DOHH2 (cell line): ENCODE results near the gene NUP37.

ENCODE experiments used
- H3F3A ChIP-seq: fragments of 200-600 bp; sonication (generic), shearing (Covaris generic); 2 replicates; pipeline ENCODE4 v1.6.0; 2016; ENCODE audit warnings: antibody characterized with exemption, mild to moderate bottlenecking; ENCODE audit not compliant: control insufficient read depth, insufficient read depth
- H3K27ac ChIP-seq: fragments of 200-600 bp; sonication (generic); 2 replicates; pipeline ENCODE4 v1.5.1; 2014; ENCODE audit warnings: low read depth, mild to moderate bottlenecking, low read length, moderate library complexity
- H3K27me3 ChIP-seq: fragments of 200-600 bp; sonication (generic); 2 replicates; pipeline ENCODE4 v1.6.1; 2014; ENCODE audit warnings: mild to moderate bottlenecking, low read length, mixed read lengths; ENCODE audit not compliant: control insufficient read depth
- H3K36me3 ChIP-seq: fragments of 200-600 bp; sonication (generic); 2 replicates; pipeline ENCODE4 v1.6.1; 2014; ENCODE audit warnings: mild to moderate bottlenecking, low read length, moderate library complexity, mixed read lengths; ENCODE audit not compliant: control insufficient read depth
- H3K4me1 ChIP-seq: fragments of 200-600 bp; sonication (generic); 2 replicates; pipeline ENCODE4 v1.6.1; 2014; ENCODE audit warnings: mild to moderate bottlenecking, low read length, mixed read lengths; ENCODE audit not compliant: control insufficient read depth
- H3K4me2 ChIP-seq: fragments of 200-600 bp; sonication (generic); 2 replicates; pipeline ENCODE4 v1.6.0; 2014; ENCODE audit warnings: mild to moderate bottlenecking, low read length, moderate library complexity
- H3K4me3 ChIP-seq: fragments of 200-600 bp; sonication (generic); 2 replicates; pipeline ENCODE4 v1.5.1; 2014; ENCODE audit warnings: mild to moderate bottlenecking, low read length, mixed read lengths
- H3K79me2 ChIP-seq: fragments of 200-600 bp; sonication (generic); 2 replicates; pipeline ENCODE4 v1.6.1; 2014; ENCODE audit warnings: mild to moderate bottlenecking, low read length, mixed read lengths; ENCODE audit not compliant: control insufficient read depth
- H3K9me2 ChIP-seq: fragments of 200-600 bp; sonication (generic); replicated peaks from 2 replicates; pipeline ENCODE4 v1.6.1; 2014; ENCODE audit warnings: mild to moderate bottlenecking, low read length, mixed read lengths; ENCODE audit not compliant: control insufficient read depth
- H3K9me3 ChIP-seq: fragments of 200-600 bp; sonication (generic); 2 replicates; pipeline ENCODE4 v1.6.1; 2014; ENCODE audit warnings: antibody characterized with exemption, low read length, mixed read lengths; ENCODE audit not compliant: control insufficient read depth, insufficient read depth
- H4K20me1 ChIP-seq: fragments of 200-600 bp; sonication (generic); 2 replicates; pipeline ENCODE4 v1.6.0; 2014; ENCODE audit warnings: low read depth, mild to moderate bottlenecking, antibody characterized with exemption, low read length, moderate library complexity; ENCODE audit not compliant: control insufficient read depth, insufficient read depth
- CTCF ChIP-seq: fragments of 200-600 bp; sonication (generic); IDR thresholded peaks from one replicate; pipeline ENCODE4 v1.5.1; 2014; ENCODE audit warnings: antibody characterized with exemption, mild to moderate bottlenecking, low read depth, low read length; ENCODE audit not compliant: poor library complexity, severe bottlenecking
- EZH2phosphoT487 ChIP-seq: fragments of 200-600 bp; sonication (generic); IDR thresholded peaks from 2 replicates; pipeline ENCODE4 v1.6.1; 2017; ENCODE audit warnings: borderline replicate concordance, mild to moderate bottlenecking, antibody characterized with exemption, low read length, moderate library complexity, mixed read lengths

NUP37 gene

GRCh38 chr12:102043928-102044327 is 76.0 kb downstream of the NUP37 start:
- Histone ChIP-seq H3K36me3 (peaks cover 30% of the 10 kb centered on the region), H3K79me2 (no peaks in the 10 kb centered on the region), H3K4me1 (no peaks in the 10 kb centered on the region), H3K27ac (no peak overlapping the region), H3K27me3 (no peaks in the 10 kb centered on the region), H3K9me2 (no peaks in the 10 kb centered on the region), H4K20me1 (no peaks in the 10 kb centered on the region), H3K4me3 (no peak overlapping the region), H3F3A (no peaks in the 10 kb centered on the region), H3K4me2 (no peak overlapping the region), H3K9me3 (no peaks in the 10 kb centered on the region)
- TF ChIP-seq EZH2phosphoT487 = no peak
- no peak for TF ChIP-seq CTCF

- no peaks in the 10 kb centered on the region for H3K27me3 ChIP-seq
- no peak overlapping the region for H3K4me3 ChIP-seq
- no peaks in the 10 kb centered on the region for H3K79me2 ChIP-seq
- H3F3A ChIP-seq = no peaks in the 10 kb centered on the region
- no peaks in the 10 kb centered on the region for H3K4me1 ChIP-seq
- no peak overlapping the region for H3K27ac ChIP-seq
- no peaks in the 10 kb centered on the region for H3K9me2 ChIP-seq
- peaks cover 10% of the 10 kb centered on the region for H3K36me3 ChIP-seq
- H3K4me2 ChIP-seq = no peak overlapping the region
- H3K9me3 ChIP-seq = no peaks in the 10 kb centered on the region
- TF ChIP-seq CTCF = no peak
- TF ChIP-seq EZH2phosphoT487 = no peak
- H4K20me1 ChIP-seq = no peaks in the 10 kb centered on the region
Measured at GRCh38 chr12:102033991-102034745, 85.7 kb downstream of the NUP37 start.

GRCh38 chr12:102031852-102032251 is 88.1 kb downstream of the NUP37 start:
- Histone ChIP-seq H3K27ac (no peak overlapping the region), H3K36me3 (peaks cover 10% of the 10 kb centered on the region), H3F3A (no peaks in the 10 kb centered on the region), H3K4me3 (no peak overlapping the region), H3K79me2 (no peaks in the 10 kb centered on the region), H3K4me1 (no peaks in the 10 kb centered on the region), H3K9me3 (no peaks in the 10 kb centered on the region), H3K27me3 (no peaks in the 10 kb centered on the region), H3K9me2 (no peaks in the 10 kb centered on the region), H4K20me1 (no peaks in the 10 kb centered on the region), H3K4me2 (no peak overlapping the region)
- no peak for TF ChIP-seq EZH2phosphoT487
- no peak for TF ChIP-seq CTCF
